ENCODE measurements around the gene SCAP. TPM values are rescaled to one million over a fixed set of nuclear protein-coding genes. Genes with fewer than 3 reads are reported as not detected.
"Not testable (repeated sequence)": the region's sequence is repeated elsewhere in the genome, so short reads cannot be mapped to it uniquely, and the experiment has no call there.

The SCAP gene
- total and polyA plus RNA-seq, 4 donors = 44.1 to 91.8 (median 47.4) TPM

- no peaks in the 10 kb centered on the region for H3K27me3 ChIP-seq (ENCODE audit: control insufficient read depth in 3 of 3, insufficient read depth in 3 of 3, low read length in 2 of 3)
- peaks cover 0 to 5% (median 2%) of the 10 kb centered on the region in 5 donors for H3K4me1 ChIP-seq (ENCODE audit: control insufficient read depth in 5 of 5, insufficient read depth in 5 of 5, low read length in 5 of 5)
- H3K9ac ChIP-seq (ENCODE audit: insufficient read depth in 1 of 2, low read length in 2 of 2) = no peak overlapping the region
- H3K36me3 ChIP-seq (ENCODE audit: control insufficient read depth in 4 of 4, insufficient read depth in 4 of 4, low read length in 4 of 4) = peaks cover 0 to 4% (median 0%) of the 10 kb centered on the region in 4 donors
- TF ChIP-seq CTCF (IDR thresholded peaks at IDR 0.05; ENCODE audit: control extremely low read depth, extremely low read depth) = no peak
- ATAC-seq (ENCODE audit: insufficient read depth, low FRiP score) = no peak
- 80 to 95% methylated on average over 3 of the region's 3 CpGs for WGBS, 2 donors
- DNase-seq = no peak
- no peak overlapping the region for H3K4me3 ChIP-seq
- no peaks in the 10 kb centered on the region for H3K9me3 ChIP-seq (ENCODE audit: control insufficient read depth in 4 of 4, insufficient read depth in 3 of 4, low read length in 3 of 4)
- H3K27ac ChIP-seq (ENCODE audit: low read depth in 1 of 2, low read length in 1 of 2) = no peak overlapping the region
These were observed 6.1 kb downstream of the SCAP start for GRCh38 chr3:47469616-47470015.

GRCh38 chr3:47468315-47468714 is 7.4 kb downstream of the SCAP start:
- H3K27ac ChIP-seq (ENCODE audit: low read depth in 1 of 2, low read length in 1 of 2); H3K9me3 ChIP-seq (ENCODE audit: control insufficient read depth in 4 of 4, insufficient read depth in 3 of 4, low read length in 3 of 4); H3K36me3 ChIP-seq (ENCODE audit: control insufficient read depth in 4 of 4, insufficient read depth in 4 of 4, low read length in 4 of 4); DNase-seq; H3K4me3 ChIP-seq; ATAC-seq (ENCODE audit: insufficient read depth, low FRiP score); H3K4me1 ChIP-seq (ENCODE audit: control insufficient read depth in 5 of 5, insufficient read depth in 5 of 5, low read length in 5 of 5); H3K27me3 ChIP-seq (ENCODE audit: control insufficient read depth in 3 of 3, insufficient read depth in 3 of 3, low read length in 2 of 3); H3K9ac ChIP-seq (ENCODE audit: insufficient read depth in 1 of 2, low read length in 2 of 2): not testable (repeated sequence)
- WGBS, 2 donors = 60 to 90% methylated on average over 1 of the region's 1 CpG

- ATAC-seq (ENCODE audit: insufficient read depth, low FRiP score) = no peak
- Histone ChIP-seq H3K27me3 (ENCODE audit: control insufficient read depth in 3 of 3, insufficient read depth in 3 of 3, low read length in 2 of 3) (no peaks in the 10 kb centered on the region), H3K27ac (ENCODE audit: low read depth in 1 of 2, low read length in 1 of 2) (no peak overlapping the region), H3K9me3 (ENCODE audit: control insufficient read depth in 4 of 4, insufficient read depth in 3 of 4, low read length in 3 of 4) (no peaks in the 10 kb centered on the region), H3K4me1 (ENCODE audit: control insufficient read depth in 5 of 5, insufficient read depth in 5 of 5, low read length in 5 of 5) (peaks cover 0 to 3% (median 0%) of the 10 kb centered on the region in 5 donors), H3K36me3 (ENCODE audit: control insufficient read depth in 4 of 4, insufficient read depth in 4 of 4, low read length in 4 of 4) (peaks cover 0 to 4% (median 0%) of the 10 kb centered on the region in 4 donors), H3K9ac (ENCODE audit: insufficient read depth in 1 of 2, low read length in 2 of 2) (no peak overlapping the region), H3K4me3 (no peak overlapping the region)
- WGBS, 2 donors = 24 to 60% methylated on average over 1 of the region's 1 CpG
- DNase-seq = no peak
- TF ChIP-seq CTCF (IDR thresholded peaks at IDR 0.05; ENCODE audit: control extremely low read depth, extremely low read depth) = no peak
These were observed 11.2 kb downstream of the SCAP start for GRCh38 chr3:47464588-47464987.

GRCh38 chr3:47459534-47460085 is 16.1 kb downstream of the SCAP start:
- not testable (repeated sequence) for DNase-seq; H3K9me3 ChIP-seq (ENCODE audit: control insufficient read depth in 4 of 4, insufficient read depth in 3 of 4, low read length in 3 of 4); H3K4me1 ChIP-seq (ENCODE audit: control insufficient read depth in 5 of 5, insufficient read depth in 5 of 5, low read length in 5 of 5); H3K27ac ChIP-seq (ENCODE audit: low read depth in 1 of 2, low read length in 1 of 2); H3K27me3 ChIP-seq (ENCODE audit: control insufficient read depth in 3 of 3, insufficient read depth in 3 of 3, low read length in 2 of 3); H3K36me3 ChIP-seq (ENCODE audit: control insufficient read depth in 4 of 4, insufficient read depth in 4 of 4, low read length in 4 of 4); H3K9ac ChIP-seq (ENCODE audit: insufficient read depth in 1 of 2, low read length in 2 of 2); H3K4me3 ChIP-seq; ATAC-seq (ENCODE audit: insufficient read depth, low FRiP score)
- WGBS, 2 donors = 76 to 79% methylated on average over 9 of the region's 9 CpGs

All from lung (tissue), 12 donors.